ENCODE measurements around the gene DBX1. TPM values are rescaled to one million over a fixed set of nuclear protein-coding genes. Genes with fewer than 3 reads are reported as not detected.
A peak's percentile ranks its signal among the peaks of the same experiment; 100 is the strongest.

Gene DBX1
- not detected for total RNA-seq
- polyA plus RNA-seq (2013, experiment 1 of 2): 0.32 TPM
- polyA plus RNA-seq (2013, experiment 2 of 2): 0.99 TPM
- long read RNA-seq, experiment 1: 0 reads
- long read RNA-seq, experiment 2: 0 reads
- long read RNA-seq, experiment 3: 0 reads
- long read RNA-seq, experiment 4: 0 reads

- Histone ChIP-seq H3K4me1 (ENCODE audit: control insufficient read depth, insufficient read depth, low read length) (peaks cover 3% of the 10 kb centered on the region), H3K27me3 (ENCODE audit: control insufficient read depth, insufficient read depth, low read length, poor library complexity, severe bottlenecking) (peaks cover 100% of the 10 kb centered on the region), H3K27ac (ENCODE audit: low read depth, low read length) (no peak within 1 kb of the TSS), H3K36me3 (ENCODE audit: control insufficient read depth, insufficient read depth, low read length) (no peaks in the 10 kb centered on the region), H3K9ac (ENCODE audit: extremely low read depth, low read length, poor library complexity, severe bottlenecking) (no peak within 1 kb of the TSS), H3K9me3 (ENCODE audit: control insufficient read depth, low read length) (no peaks in the 10 kb centered on the region), H3K4me3 (ENCODE audit: low read length) (no peak within 1 kb of the TSS)
- no peaks in the 10 kb centered on the region for H3K36me3 Mint-ChIP-seq (ENCODE audit: low read depth)
- WGBS, 2 experiments (ENCODE audit: insufficient coverage in 1 of 2, insufficient read length in 1 of 2): 1 to 4% methylated on average over 18 to 30 of the region's 30 CpGs
- DNase-seq: no peak
- peaks cover 38% of the 10 kb centered on the region for H3K4me1 Mint-ChIP-seq
- peaks cover 100% of the 10 kb centered on the region for H3K27me3 Mint-ChIP-seq (ENCODE audit: insufficient read depth)
- no peak within 1 kb of the TSS for H3K27ac Mint-ChIP-seq
- H3K4me3 Mint-ChIP-seq: no peak within 1 kb of the TSS
- peaks cover 2% of the 10 kb centered on the region for H3K9me3 Mint-ChIP-seq
- no peak for TF ChIP-seq CTCF (conservative IDR thresholded peaks at IDR 0.05)
Measured at GRCh38 chr11:20160425-20161229, at the start of gene DBX1. DBX1 (minus strand) TSS chr11:20160475; CDS start chr11:20160324, 151 bp downstream.

GRCh38 chr11:20208622-20209111 is 48.4 kb upstream of the DBX1 start:
- Mint-ChIP-seq H3K27me3 (ENCODE audit: insufficient read depth) (peaks cover 79% of the 10 kb centered on the region), H3K27ac (no peak overlapping the region), H3K4me1 (peaks cover 19% of the 10 kb centered on the region), H3K4me3 (peak overlapping the region; percentile 39), H3K36me3 (ENCODE audit: low read depth) (no peaks in the 10 kb centered on the region), H3K9me3 (peaks cover 7% of the 10 kb centered on the region)
- DNase-seq: peak; percentile 79
- Histone ChIP-seq H3K27me3 (ENCODE audit: control insufficient read depth, insufficient read depth, low read length, poor library complexity, severe bottlenecking) (peaks cover 41% of the 10 kb centered on the region), H3K9me3 (ENCODE audit: control insufficient read depth, low read length) (peaks cover 7% of the 10 kb centered on the region), H3K36me3 (ENCODE audit: control insufficient read depth, insufficient read depth, low read length) (no peaks in the 10 kb centered on the region), H3K4me1 (ENCODE audit: control insufficient read depth, insufficient read depth, low read length) (no peaks in the 10 kb centered on the region), H3K4me3 (ENCODE audit: low read length) (no peak overlapping the region), H3K9ac (ENCODE audit: extremely low read depth, low read length, poor library complexity, severe bottlenecking) (no peak overlapping the region), H3K27ac (ENCODE audit: low read depth, low read length) (no peak overlapping the region)
- 26 to 31% methylated on average over 15 to 16 of the region's 16 CpGs for WGBS, 2 experiments (ENCODE audit: insufficient coverage in 1 of 2, insufficient read length in 1 of 2)
- TF ChIP-seq CTCF (conservative IDR thresholded peaks at IDR 0.05): no peak

- H3K4me1 ChIP-seq (ENCODE audit: control insufficient read depth, insufficient read depth, low read length): no peaks in the 10 kb centered on the region
- no peak overlapping the region for H3K4me3 ChIP-seq (ENCODE audit: low read length)
- no peak overlapping the region for H3K27ac ChIP-seq (ENCODE audit: low read depth, low read length)
- Mint-ChIP-seq H3K27me3 (ENCODE audit: insufficient read depth) (peaks cover 80% of the 10 kb centered on the region), H3K4me3 (peak overlapping the region; percentile 39), H3K9me3 (peaks cover 7% of the 10 kb centered on the region), H3K27ac (no peak overlapping the region), H3K36me3 (ENCODE audit: low read depth) (no peaks in the 10 kb centered on the region), H3K4me1 (peaks cover 19% of the 10 kb centered on the region)
- no peaks in the 10 kb centered on the region for H3K36me3 ChIP-seq (ENCODE audit: control insufficient read depth, insufficient read depth, low read length)
- WGBS, 2 experiments (ENCODE audit: insufficient coverage in 1 of 2, insufficient read length in 1 of 2): 25 to 45% methylated on average over 14 to 33 of the region's 33 CpGs
- no peak overlapping the region for H3K9ac ChIP-seq (ENCODE audit: extremely low read depth, low read length, poor library complexity, severe bottlenecking)
- DNase-seq: peak; percentile 58
- peaks cover 7% of the 10 kb centered on the region for H3K9me3 ChIP-seq (ENCODE audit: control insufficient read depth, low read length)
- peaks cover 41% of the 10 kb centered on the region for H3K27me3 ChIP-seq (ENCODE audit: control insufficient read depth, insufficient read depth, low read length, poor library complexity, severe bottlenecking)
- no peak for TF ChIP-seq CTCF (conservative IDR thresholded peaks at IDR 0.05)
Measured at GRCh38 chr11:20207781-20208621, 47.7 kb upstream of the DBX1 start.
